Umbilical cord (tissue), 2 donors: ENCODE measurements around the gene MYL12B. TPM values are rescaled to one million over a fixed set of nuclear protein-coding genes. Genes with fewer than 3 reads are reported as not detected.
"Not testable (repeated sequence)": the region's sequence is repeated elsewhere in the genome, so short reads cannot be mapped to it uniquely, and the experiment has no call there.

ENCODE experiments used
- DNase-seq: peaks from one replicate; pipeline ENCODE4 v3.0.0-alpha.2; 2015; ENCODE audit warnings: low spot score
- total RNA-seq: library from RNA; depleted of rRNA; stranded (reverse); fragments of >200 nt; gene quantifications from one replicate; pipeline ENCODE4 v1.2.3, GENCODE V29; 2014; ENCODE audit warnings: low replicate concordance; ENCODE audit not compliant: insufficient read depth

The MYL12B gene
- total RNA-seq, 1 donor from 2014 or later, result 174 TPM

- peak; percentile 84 for DNase-seq
These were observed 35.4 kb downstream of the MYL12B start for GRCh38 chr18:3297025-3297984.

- DNase-seq, result no peak
These were observed 42.9 kb downstream of the MYL12B start for GRCh38 chr18:3304832-3305231.

GRCh38 chr18:3305354-3305762, 43.4 kb downstream of the MYL12B start:
- DNase-seq, result peak; percentile 17

GRCh38 chr18:3305933-3306332, 44.0 kb downstream of the MYL12B start:
- DNase-seq, result peak; percentile 30

GRCh38 chr18:3306391-3306790, 44.5 kb downstream of the MYL12B start:
- DNase-seq, result no peak

GRCh38 chr18:3313685-3314084, 51.8 kb downstream of the MYL12B start:
- DNase-seq, result no peak

- DNase-seq, result not testable (repeated sequence)
These were observed 53.4 kb downstream of the MYL12B start for GRCh38 chr18:3315344-3315743.

GRCh38 chr18:3319399-3319798, 57.5 kb downstream of the MYL12B start:
- DNase-seq, result no peak

GRCh38 chr18:3319894-3320454, 58.0 kb downstream of the MYL12B start:
- no peak for DNase-seq

GRCh38 chr18:3321133-3321812, 59.3 kb downstream of the MYL12B start:
- DNase-seq, result peak; percentile 79

GRCh38 chr18:3323900-3324299, 62.0 kb downstream of the MYL12B start:
- no peak for DNase-seq

Other genes with a start within 250 kb of the MYL12B start
- 23.4 TPM for gene LPIN2, start 249.0 kb upstream of the MYL12B start, total RNA-seq
- 42.6 TPM for gene MYOM1, start 42.2 kb upstream of the MYL12B start, total RNA-seq
- 581 TPM for gene MYL12A, start 14.3 kb upstream of the MYL12B start, total RNA-seq
- 114 TPM for gene TGIF1, start 188.0 kb downstream of the MYL12B start, total RNA-seq